Prostate gland (tissue), 2 donors: Measurements from ENCODE around the gene PRRT4. TPM values are rescaled to one million over a fixed set of nuclear protein-coding genes. Genes with fewer than 3 reads are reported as not detected.

ENCODE experiments used
- DNase-seq: peaks from one replicate; pipeline ENCODE4 v3.0.0-alpha.2; 2019; ENCODE audit warnings: low spot score
- H3K27ac ChIP-seq, 2 donors: fragments of 200-600 bp; sonication (generic); 2 replicates each; pipeline ENCODE4 v1.5.1; 2017 to 2019
- H3K27me3 ChIP-seq: fragments of 200-600 bp; sonication (generic); replicated peaks from 2 replicates; pipeline ENCODE4 v1.5.1; 2019; ENCODE audit not compliant: insufficient read depth
- H3K36me3 ChIP-seq, 2 donors: fragments of 200-600 bp; sonication (generic); 1 replicate in 1 of 2; 2 replicates in 1 of 2; pipeline versions ENCODE4 v1.5.1 to v1.8.1; 2017 to 2019
- H3K4me1 ChIP-seq: fragments of 200-600 bp; sonication (generic); replicated peaks from 2 replicates; pipeline ENCODE4 v1.5.1; 2019
- H3K4me3 ChIP-seq, 2 donors: fragments of 200-600 bp; sonication (generic); 2 replicates each; pipeline ENCODE4 v1.5.1; 2017 to 2019
- H3K9me3 ChIP-seq: fragments of 200-600 bp; sonication (generic); 2 replicates; pipeline ENCODE4 v1.5.1; 2017
- POLR2A ChIP-seq: fragments of 450-650 bp; IDR thresholded peaks from one replicate; pipeline ENCODE4 v1.6.1; 2016; ENCODE audit warnings: antibody characterized with exemption, mild to moderate bottlenecking
- POLR2AphosphoS5 ChIP-seq: sonication (generic); formaldehyde crosslinking; IDR thresholded peaks from one replicate; pipeline ENCODE4 v1.6.1; 2017; ENCODE audit warnings: antibody characterized with exemption
- WGBS: methylation state at CpG from one replicate; pipeline ENCODE4 v1.1.5; 2018; 5-methylcytosine and 5-hydroxymethylcytosine counted together
- intact Hi-C: fragments of 100-400 bp; cut with DNase I; formaldehyde crosslinking; loops from one replicate; pipeline ENCODE4 v1.14.2; 2022
- total RNA-seq, 2 donors: library from RNA; depleted of rRNA; stranded (reverse); fragments of >200 nt; gene quantifications; one replicate each; pipeline ENCODE4 v1.1.0, GENCODE V29; 2016
- TF ChIP-seq, protein P1 (sequence below), 4 experiments: fragments of 200-600 bp in 2 of 4; fragments of 450-650 bp in 2 of 4; sonication (generic) in 2 of 4; IDR thresholded peaks; 1 replicate in 3 of 4; 2 replicates in 1 of 4; pipeline ENCODE4 v1.5.1; 2016 to 2019; ENCODE audit warnings: antibody characterized with exemption in 4 of 4, mild to moderate bottlenecking in 2 of 4, moderate library complexity in 2 of 4

Gene PRRT4
- total RNA-seq, 2 donors from 2014 or later: 0.05 to 1.2 TPM

DNA sequence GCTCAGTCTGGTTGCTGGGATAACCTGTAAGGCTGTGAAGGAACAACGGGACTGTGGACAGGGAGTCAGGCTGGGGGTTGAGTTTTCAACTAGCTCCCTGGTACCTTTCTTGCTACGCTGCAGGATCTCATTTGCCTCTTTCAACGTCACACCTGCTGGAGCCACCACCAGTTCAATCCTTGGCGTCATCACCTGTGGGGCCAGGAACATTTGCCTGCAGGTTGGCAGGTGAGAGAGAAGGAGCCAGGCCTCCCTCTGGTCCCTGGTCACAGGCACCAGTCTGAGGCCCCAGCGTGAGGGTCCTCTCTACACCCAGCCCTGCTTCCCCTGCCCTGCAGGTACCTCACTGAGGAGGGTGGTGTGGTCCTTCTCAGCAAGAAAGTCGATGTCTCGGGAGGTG, 38.5 kb upstream of the PRRT4 start:
- Histone ChIP-seq H3K36me3 (peaks cover 0 to 19% of the 10 kb centered on the region in 2 donors), H3K27ac (no peak overlapping the region), H3K9me3 (no peaks in the 10 kb centered on the region), H3K27me3 (no peaks in the 10 kb centered on the region), H3K4me1 (peaks cover 10% of the 10 kb centered on the region), H3K4me3 (no peak overlapping the region)
- 91% methylated on average over 5 of the region's 7 CpGs for WGBS
- TF ChIP-seq, protein P1, sequence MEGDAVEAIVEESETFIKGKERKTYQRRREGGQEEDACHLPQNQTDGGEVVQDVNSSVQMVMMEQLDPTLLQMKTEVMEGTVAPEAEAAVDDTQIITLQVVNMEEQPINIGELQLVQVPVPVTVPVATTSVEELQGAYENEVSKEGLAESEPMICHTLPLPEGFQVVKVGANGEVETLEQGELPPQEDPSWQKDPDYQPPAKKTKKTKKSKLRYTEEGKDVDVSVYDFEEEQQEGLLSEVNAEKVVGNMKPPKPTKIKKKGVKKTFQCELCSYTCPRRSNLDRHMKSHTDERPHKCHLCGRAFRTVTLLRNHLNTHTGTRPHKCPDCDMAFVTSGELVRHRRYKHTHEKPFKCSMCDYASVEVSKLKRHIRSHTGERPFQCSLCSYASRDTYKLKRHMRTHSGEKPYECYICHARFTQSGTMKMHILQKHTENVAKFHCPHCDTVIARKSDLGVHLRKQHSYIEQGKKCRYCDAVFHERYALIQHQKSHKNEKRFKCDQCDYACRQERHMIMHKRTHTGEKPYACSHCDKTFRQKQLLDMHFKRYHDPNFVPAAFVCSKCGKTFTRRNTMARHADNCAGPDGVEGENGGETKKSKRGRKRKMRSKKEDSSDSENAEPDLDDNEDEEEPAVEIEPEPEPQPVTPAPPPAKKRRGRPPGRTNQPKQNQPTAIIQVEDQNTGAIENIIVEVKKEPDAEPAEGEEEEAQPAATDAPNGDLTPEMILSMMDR (IDR thresholded peaks at IDR 0.05): no peak
- DNase-seq: no peak
- intact Hi-C loops: loop anchor here (10.0 kb wide), 1 partner anchor 55 kb away; the partner anchor contains the start of gene HILPDA

DNA sequence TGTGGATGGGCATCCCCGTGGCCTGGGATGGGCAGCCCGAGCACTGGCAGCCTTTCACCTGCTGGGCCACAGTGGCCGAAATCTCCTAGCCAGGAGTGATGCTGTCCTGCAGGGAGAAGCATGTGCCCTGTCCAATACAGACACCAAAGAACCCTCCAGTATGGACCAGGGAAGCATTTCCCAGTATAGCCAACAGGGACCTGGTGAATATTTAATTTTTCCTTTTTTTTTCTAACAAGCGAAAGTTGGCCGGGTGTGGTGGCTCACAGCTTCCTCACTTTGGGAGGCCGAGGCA, 37.3 kb upstream of the PRRT4 start:
- DNase-seq: no peak
- intact Hi-C loops: no loop called here
- H3K27me3 ChIP-seq: no peaks in the 10 kb centered on the region
- 52% methylated on average over 5 of the region's 6 CpGs for WGBS
- TF ChIP-seq, protein P1 (IDR thresholded peaks at IDR 0.05): no peak
- TF ChIP-seq POLR2A (no peak), POLR2AphosphoS5 (no peak)
- peaks cover 0 to 26% of the 10 kb centered on the region in 2 donors for H3K36me3 ChIP-seq
- no peak overlapping the region for H3K4me3 ChIP-seq
- H3K4me1 ChIP-seq: no peaks in the 10 kb centered on the region
- no peaks in the 10 kb centered on the region for H3K9me3 ChIP-seq
- no peak overlapping the region for H3K27ac ChIP-seq

DNA sequence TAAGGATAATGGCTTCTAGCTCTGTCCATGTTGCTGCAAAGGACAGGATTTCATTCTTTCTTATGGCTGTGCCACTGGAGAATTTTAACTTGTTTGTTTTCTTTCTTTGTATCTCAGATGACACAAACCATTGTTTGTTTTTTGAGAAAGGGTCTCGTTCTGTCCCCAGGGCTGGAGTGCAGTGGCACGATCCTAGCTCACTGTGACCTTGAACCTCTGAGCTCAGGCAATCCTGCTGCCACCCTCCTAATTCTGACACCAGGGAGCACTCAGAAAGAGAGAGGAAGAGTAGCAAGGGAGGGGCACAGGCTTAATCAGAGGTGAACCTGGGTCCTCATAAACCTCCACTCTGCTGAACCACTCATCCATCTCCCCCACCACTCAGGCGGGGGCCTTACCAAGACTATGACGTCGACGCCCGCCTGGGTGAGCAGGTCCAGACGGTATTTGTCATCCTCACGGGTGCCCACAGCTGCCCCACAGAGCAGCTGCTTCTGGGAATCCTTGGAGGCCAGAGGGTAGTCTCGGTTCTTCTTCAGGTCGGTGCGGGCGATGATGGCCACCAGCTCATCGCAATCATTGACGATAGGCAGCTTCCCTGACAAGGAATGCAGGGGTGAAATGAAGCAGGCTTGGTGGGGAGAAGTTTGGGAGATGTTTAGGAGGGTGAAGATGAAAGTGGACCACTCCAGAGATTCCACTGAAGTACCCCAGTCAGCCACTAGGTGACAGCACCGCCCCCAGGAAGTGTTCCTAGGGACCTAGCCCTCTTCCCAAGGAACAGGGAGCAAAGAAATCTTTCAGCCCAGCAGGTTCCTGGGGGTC, 36.7 kb upstream of the PRRT4 start:
- H3K27ac ChIP-seq: no peak overlapping the region
- peak; percentile 42 for DNase-seq
- H3K27me3 ChIP-seq: no peaks in the 10 kb centered on the region
- H3K4me1 ChIP-seq: no peaks in the 10 kb centered on the region
- intact Hi-C loops: no loop called here
- peaks cover 0 to 31% of the 10 kb centered on the region in 2 donors for H3K36me3 ChIP-seq
- TF ChIP-seq POLR2A: no peak
- TF ChIP-seq, protein P1 (IDR thresholded peaks at IDR 0.05): peak; percentile 83 to 90 (median 86)
- WGBS: 74% methylated on average over 16 of the region's 16 CpGs
- H3K4me3 ChIP-seq: no peak overlapping the region
- no peaks in the 10 kb centered on the region for H3K9me3 ChIP-seq

DNA sequence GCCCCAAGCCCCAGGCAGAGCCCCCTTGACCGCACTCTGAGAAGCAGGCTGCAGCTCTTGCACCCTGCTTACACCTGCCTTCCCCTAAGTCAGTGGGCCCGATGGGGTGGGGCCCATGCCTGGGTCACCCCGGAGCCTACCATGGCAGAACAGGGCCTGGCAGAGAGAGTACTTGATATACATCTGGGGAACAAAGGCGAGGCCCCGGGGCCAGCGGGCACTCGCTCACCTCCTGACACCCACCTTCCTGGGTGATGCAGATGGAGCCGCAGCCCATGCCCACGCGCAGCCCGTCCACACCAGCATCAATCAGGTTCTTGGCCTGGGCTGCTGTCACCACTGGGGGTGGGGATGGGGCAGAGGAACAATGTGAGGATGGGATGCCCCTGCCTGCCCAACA, 34.9 kb upstream of the PRRT4 start:
- intact Hi-C loops: no loop called here

More for the DNA sequence above, 34.9 kb upstream of the PRRT4 start:
- Histone ChIP-seq H3K27ac (no peak overlapping the region), H3K4me1 (no peaks in the 10 kb centered on the region), H3K27me3 (no peaks in the 10 kb centered on the region), H3K36me3 (peaks cover 3 to 36% of the 10 kb centered on the region in 2 donors), H3K4me3 (no peak overlapping the region), H3K9me3 (no peaks in the 10 kb centered on the region)
- no peak for TF ChIP-seq POLR2A
- TF ChIP-seq, protein P1 (IDR thresholded peaks at IDR 0.05): no peak
- no peak for TF ChIP-seq POLR2AphosphoS5
- no peak for DNase-seq
- WGBS: 88% methylated on average over 8 of the region's 11 CpGs
